Gastroesophageal sphincter (tissue), 4 donors: ENCODE measurements around the gene DPP7. TPM values are rescaled to one million over a fixed set of nuclear protein-coding genes. Genes with fewer than 3 reads are reported as not detected.

Experiments
- ATAC-seq: fragments of 150-250 bp; one replicate; pipeline ENCODE4 v1.9.1; 2016; ENCODE audit warnings: mild to moderate bottlenecking, moderate library complexity
- H3K27ac ChIP-seq, 4 donors: fragments of 200-600 bp; sonication (generic) in 3 of 4; 1 replicate in 3 of 4; 2 replicates in 1 of 4; pipeline ENCODE4 v1.5.1; 2016 to 2019
- H3K27me3 ChIP-seq: fragments of 200-600 bp; sonication (generic); one replicate; pipeline ENCODE4 v1.5.1; 2019
- H3K36me3 ChIP-seq, 2 donors: fragments of 200-600 bp; sonication (generic); one replicate each; pipeline ENCODE4 v1.5.1; 2019; ENCODE audit warnings: control low read depth in 1 of 2
- H3K4me1 ChIP-seq, 3 donors: fragments of 200-600 bp; sonication (generic); 1 replicate in 2 of 3; 2 replicates in 1 of 3; pipeline ENCODE4 v1.5.1; 2016 to 2019; ENCODE audit warnings: control low read depth in 2 of 3
- H3K4me3 ChIP-seq, 2 donors: fragments of 200-600 bp; sonication (generic); one replicate each; pipeline ENCODE4 v1.5.1; 2019; ENCODE audit warnings: mild to moderate bottlenecking in 1 of 2, moderate library complexity in 1 of 2
- H3K9me3 ChIP-seq, 3 donors: fragments of 200-600 bp; sonication (generic); one replicate each; pipeline ENCODE4 v1.5.1; 2017 to 2019; ENCODE audit warnings: control low read depth in 2 of 3
- EP300 ChIP-seq: sonication (generic); formaldehyde crosslinking; IDR thresholded peaks from one replicate; pipeline ENCODE4 v1.6.1; 2017; ENCODE audit warnings: antibody characterized with exemption, mild to moderate bottlenecking
- POLR2A ChIP-seq, 2 donors: fragments of 450-650 bp; IDR thresholded peaks; one replicate each; pipeline ENCODE4 v1.6.1; 2017; ENCODE audit warnings: antibody characterized with exemption in 2 of 2, mild to moderate bottlenecking in 2 of 2, moderate library complexity in 1 of 2
- POLR2AphosphoS5 ChIP-seq: sonication (generic); formaldehyde crosslinking; IDR thresholded peaks from one replicate; pipeline ENCODE4 v1.6.1; 2017; ENCODE audit warnings: antibody characterized with exemption
- WGBS, 2 donors: methylation state at CpG; one replicate each; pipeline ENCODE4 v1.1.5; 2018; ENCODE audit warnings: low coverage in 1 of 2; 5-methylcytosine and 5-hydroxymethylcytosine counted together
- total RNA-seq, 4 donors: library from RNA; depleted of rRNA; stranded (reverse); fragments of >200 nt; gene quantifications; one replicate each; pipeline ENCODE4 v1.1.0, GENCODE V29; 2016
- TF ChIP-seq, protein P1 (sequence below), 4 experiments: fragments of 200-600 bp in 2 of 4; fragments of 450-650 bp in 2 of 4; sonication (generic) in 1 of 4; IDR thresholded peaks; one replicate each; pipeline ENCODE4 v1.5.1; 2017 to 2019; ENCODE audit warnings: antibody characterized with exemption in 4 of 4, mild to moderate bottlenecking in 2 of 4, moderate library complexity in 2 of 4

DPP7 gene
- total RNA-seq, 4 donors from 2014 or later: 74.5 to 124 (median 111) TPM

DNA sequence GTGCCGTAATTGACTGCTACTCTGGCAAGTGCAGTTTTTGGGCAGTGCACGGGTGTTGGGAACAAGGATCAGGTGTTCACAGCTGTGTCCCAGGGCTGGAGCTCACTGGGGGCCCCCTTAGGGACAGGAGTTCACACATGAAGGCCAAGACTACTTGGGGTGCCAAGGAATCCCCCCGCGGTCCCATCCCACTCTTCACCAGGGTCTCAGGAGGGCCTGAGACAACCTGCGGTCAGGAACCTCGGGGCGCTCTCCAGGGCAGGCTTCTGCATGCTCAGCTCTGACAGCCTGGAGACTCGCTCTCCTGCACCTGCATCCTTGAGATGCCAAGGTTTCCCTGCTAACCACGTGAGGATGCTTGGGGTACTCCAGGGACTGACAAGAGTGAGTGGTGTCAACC is 30.0 kb downstream of the DPP7 start:
- WGBS, 2 donors: 82% methylated on average over 2 of the region's 9 CpGs; no CpG with 5 or more reads in 1 of the 2 donors
- H3K36me3 ChIP-seq: peaks cover 0 to 48% of the 10 kb centered on the region in 2 donors
- peak overlapping the region in 2 of 4 donors; percentile 72 to 74 for H3K27ac ChIP-seq
- H3K9me3 ChIP-seq: no peaks in the 10 kb centered on the region
- no peak for ATAC-seq
- no peak overlapping the region for H3K4me3 ChIP-seq
- H3K27me3 ChIP-seq: peaks cover 3% of the 10 kb centered on the region
- TF ChIP-seq POLR2A (IDR thresholded peaks at IDR 0.05) (no peak), EP300 (no peak), POLR2AphosphoS5 (no peak)
- TF ChIP-seq, protein P1, sequence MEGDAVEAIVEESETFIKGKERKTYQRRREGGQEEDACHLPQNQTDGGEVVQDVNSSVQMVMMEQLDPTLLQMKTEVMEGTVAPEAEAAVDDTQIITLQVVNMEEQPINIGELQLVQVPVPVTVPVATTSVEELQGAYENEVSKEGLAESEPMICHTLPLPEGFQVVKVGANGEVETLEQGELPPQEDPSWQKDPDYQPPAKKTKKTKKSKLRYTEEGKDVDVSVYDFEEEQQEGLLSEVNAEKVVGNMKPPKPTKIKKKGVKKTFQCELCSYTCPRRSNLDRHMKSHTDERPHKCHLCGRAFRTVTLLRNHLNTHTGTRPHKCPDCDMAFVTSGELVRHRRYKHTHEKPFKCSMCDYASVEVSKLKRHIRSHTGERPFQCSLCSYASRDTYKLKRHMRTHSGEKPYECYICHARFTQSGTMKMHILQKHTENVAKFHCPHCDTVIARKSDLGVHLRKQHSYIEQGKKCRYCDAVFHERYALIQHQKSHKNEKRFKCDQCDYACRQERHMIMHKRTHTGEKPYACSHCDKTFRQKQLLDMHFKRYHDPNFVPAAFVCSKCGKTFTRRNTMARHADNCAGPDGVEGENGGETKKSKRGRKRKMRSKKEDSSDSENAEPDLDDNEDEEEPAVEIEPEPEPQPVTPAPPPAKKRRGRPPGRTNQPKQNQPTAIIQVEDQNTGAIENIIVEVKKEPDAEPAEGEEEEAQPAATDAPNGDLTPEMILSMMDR (IDR thresholded peaks at IDR 0.05): no peak
- H3K4me1 ChIP-seq: peaks cover 0 to 66% (median 15%) of the 10 kb centered on the region in 3 donors

DNA sequence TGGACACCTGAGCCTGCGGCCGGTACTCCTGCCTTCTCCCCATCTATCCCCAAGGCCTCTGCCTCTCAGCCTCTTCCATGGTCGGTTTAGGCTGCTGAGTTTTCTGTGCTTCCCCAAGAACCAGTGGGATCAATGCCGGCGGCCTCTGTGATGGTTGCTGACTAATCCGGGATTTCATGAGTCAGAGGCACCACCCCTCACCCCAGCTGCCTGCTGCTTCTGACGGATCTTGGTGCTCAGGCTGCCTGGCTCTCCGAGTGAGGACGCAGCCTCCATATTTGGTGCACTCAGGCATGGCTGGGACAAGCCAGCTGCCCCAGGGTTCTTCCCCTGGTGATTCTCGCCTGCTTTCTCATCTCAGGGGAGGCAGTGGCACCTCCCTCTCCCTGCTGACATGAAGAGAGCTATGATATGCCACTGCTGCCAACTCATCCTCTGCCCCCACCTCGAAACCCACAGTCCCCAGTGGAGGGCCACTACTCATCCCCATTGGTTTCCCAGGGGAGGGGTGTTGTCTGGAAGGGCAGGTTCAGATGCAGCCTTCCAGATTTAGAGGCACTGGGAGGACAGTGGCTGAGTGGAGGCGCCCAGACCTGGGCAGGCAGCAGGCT is 31.0 kb downstream of the DPP7 start:
- TF ChIP-seq POLR2A (IDR thresholded peaks at IDR 0.05) (no peak), EP300 (no peak), POLR2AphosphoS5 (no peak)
- TF ChIP-seq, protein P1 (IDR thresholded peaks at IDR 0.05): no peak
- WGBS, 2 donors: 32% methylated on average over 5 of the region's 12 CpGs; no CpG with 5 or more reads in 1 of the 2 donors
- Histone ChIP-seq H3K9me3 (no peaks in the 10 kb centered on the region), H3K27ac (peak overlapping the region in 3 of 4 donors; percentile 72 to 74 (median 74)), H3K4me3 (no peak overlapping the region), H3K27me3 (peaks cover 12% of the 10 kb centered on the region), H3K36me3 (peaks cover 0 to 52% of the 10 kb centered on the region in 2 donors), H3K4me1 (peaks cover 0 to 68% (median 25%) of the 10 kb centered on the region in 3 donors)
- ATAC-seq: no peak

- Histone ChIP-seq H3K9me3 (no peaks in the 10 kb centered on the region), H3K4me3 (no peak overlapping the region), H3K36me3 (peaks cover 0 to 54% of the 10 kb centered on the region in 2 donors), H3K27ac (peak overlapping the region in 3 of 4 donors; percentile 72 to 74 (median 74)), H3K4me1 (peaks cover 0 to 68% (median 31%) of the 10 kb centered on the region in 3 donors), H3K27me3 (peaks cover 15% of the 10 kb centered on the region)
- no peak for ATAC-seq
- TF ChIP-seq, protein P1 (IDR thresholded peaks at IDR 0.05): no peak
- 55% methylated on average over 2 of the region's 8 CpGs; no CpG with 5 or more reads in 1 of the 2 donors for WGBS, 2 donors
These were observed 31.6 kb downstream of the DPP7 start for GRCh38 chr9:137082925-137083290.

DNA sequence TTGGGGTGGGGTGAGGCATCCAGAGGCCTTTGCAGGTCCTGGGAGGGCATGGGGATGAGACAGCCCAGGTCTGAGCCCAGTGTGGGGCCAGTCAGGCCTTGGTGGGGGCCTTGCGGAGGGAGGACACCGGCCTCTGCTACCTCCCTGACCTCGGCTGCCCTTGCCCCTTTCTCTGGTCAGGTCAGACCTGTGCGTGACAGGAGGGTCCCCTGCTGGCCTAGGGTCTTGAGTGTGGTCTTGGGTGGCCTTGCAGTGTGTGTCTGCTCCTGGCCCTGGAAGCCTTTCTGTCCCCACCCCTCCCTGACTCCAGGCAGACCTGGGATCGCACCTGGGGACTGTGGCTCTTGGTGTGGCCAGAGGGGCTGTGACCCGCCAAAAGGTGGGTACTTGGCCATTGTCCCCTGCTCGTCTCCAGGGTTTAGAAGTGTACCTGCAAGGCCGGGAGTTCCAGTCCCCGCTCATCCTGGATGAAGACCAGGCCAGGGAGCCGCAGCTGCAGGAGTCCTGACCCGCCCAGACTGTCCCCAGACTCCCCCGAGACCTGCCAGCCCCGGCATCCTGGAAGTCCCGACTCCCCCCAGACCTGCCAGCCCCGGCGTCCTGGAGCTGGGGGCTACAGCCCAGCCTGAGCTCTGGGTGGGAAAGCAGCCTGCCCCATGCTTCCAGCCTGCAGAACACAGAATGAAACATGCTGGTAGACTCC is 32.2 kb downstream of the DPP7 start:
- Histone ChIP-seq H3K4me1 (peaks cover 0 to 68% (median 27%) of the 10 kb centered on the region in 3 donors), H3K36me3 (peaks cover 0 to 54% of the 10 kb centered on the region in 2 donors), H3K27ac (peak overlapping the region in 3 of 4 donors; percentile 72 to 74 (median 74)), H3K9me3 (no peaks in the 10 kb centered on the region), H3K4me3 (no peak overlapping the region), H3K27me3 (peaks cover 18% of the 10 kb centered on the region)
- WGBS, 2 donors: no CpG with 5 or more reads among the region's 16 CpGs
- no peak for ATAC-seq
- no peak for TF ChIP-seq POLR2A (IDR thresholded peaks at IDR 0.05)
- TF ChIP-seq, protein P1 (IDR thresholded peaks at IDR 0.05): no peak
